Trophoblast cell (in vitro differentiated cells and primary cell): Measurements from ENCODE around the gene CRAMP1.
A peak's percentile ranks its signal among the peaks of the same experiment; 100 is the strongest.

Source experiments
- DNase-seq, 2 donors: peaks; one replicate each; pipeline ENCODE4 v3.0.0-alpha.2; 2016
- H2AFZ ChIP-seq: 2 replicates; pipeline ENCODE4 v1.6.1; 2013; ENCODE audit warnings: low read length, moderate library complexity, mild to moderate bottlenecking; ENCODE audit not compliant: insufficient read depth, poor library complexity
- H2AK5ac ChIP-seq: 2 replicates; pipeline ENCODE4 v1.6.1; 2013; ENCODE audit warnings: mild to moderate bottlenecking, low read length
- H2BK120ac ChIP-seq: 2 replicates; pipeline ENCODE4 v1.6.1; 2013; ENCODE audit warnings: low read length, mild to moderate bottlenecking, moderate library complexity; ENCODE audit not compliant: insufficient read depth, poor library complexity
- H2BK12ac ChIP-seq: 2 replicates; pipeline ENCODE4 v1.6.1; 2013; ENCODE audit warnings: mild to moderate bottlenecking, low read length, moderate library complexity
- H2BK5ac ChIP-seq: 2 replicates; pipeline ENCODE4 v1.6.1; 2013; ENCODE audit warnings: low read length, low read depth, moderate library complexity, mild to moderate bottlenecking; ENCODE audit not compliant: poor library complexity
- H3K14ac ChIP-seq: 2 replicates; pipeline ENCODE4 v1.6.1; 2013; ENCODE audit warnings: mild to moderate bottlenecking, low read length
- H3K18ac ChIP-seq: 2 replicates; pipeline ENCODE4 v1.6.1; 2013; ENCODE audit warnings: mild to moderate bottlenecking, low read length
- H3K23ac ChIP-seq: 2 replicates; pipeline ENCODE4 v1.6.1; 2013; ENCODE audit warnings: low read length
- H3K27ac ChIP-seq: 2 replicates; pipeline ENCODE4 v1.5.1; 2013; ENCODE audit warnings: low read depth, mild to moderate bottlenecking, inconsistent platforms, low read length, moderate library complexity
- H3K27me3 ChIP-seq: 2 replicates; pipeline ENCODE4 v1.6.1; 2013; ENCODE audit warnings: inconsistent platforms, mild to moderate bottlenecking, low read length, moderate library complexity; ENCODE audit not compliant: insufficient read depth
- H3K36me3 ChIP-seq, 2 experiments: 1 replicate in 1 of 2; 2 replicates in 1 of 2; pipeline ENCODE4 v1.6.1; 2013; ENCODE audit warnings: low read length in 2 of 2, mild to moderate bottlenecking in 2 of 2, moderate library complexity in 1 of 2; ENCODE audit not compliant: insufficient read depth in 2 of 2, control insufficient read depth in 1 of 2
- H3K4ac ChIP-seq: 2 replicates; pipeline ENCODE4 v1.6.1; 2013; ENCODE audit warnings: low read depth, mild to moderate bottlenecking, low read length, moderate library complexity
- H3K4me1 ChIP-seq, 2 experiments: 1 replicate in 1 of 2; 2 replicates in 1 of 2; pipeline ENCODE4 v1.6.1; 2013; ENCODE audit warnings: low read length in 2 of 2, mild to moderate bottlenecking in 2 of 2, moderate library complexity in 1 of 2; ENCODE audit not compliant: insufficient read depth in 2 of 2, control insufficient read depth in 1 of 2
- H3K4me2 ChIP-seq: 2 replicates; pipeline ENCODE4 v1.6.1; 2013; ENCODE audit warnings: inconsistent platforms, mild to moderate bottlenecking, low read length, moderate library complexity
- H3K4me3 ChIP-seq: 2 replicates; pipeline ENCODE4 v1.5.1; 2013; ENCODE audit warnings: mild to moderate bottlenecking, low read depth, low read length, inconsistent platforms
- H3K79me1 ChIP-seq: one replicate; pipeline ENCODE4 v1.6.1; 2013; ENCODE audit warnings: low read length
- H3K79me2 ChIP-seq: 2 replicates; pipeline ENCODE4 v1.6.1; 2013; ENCODE audit warnings: low read length, mild to moderate bottlenecking; ENCODE audit not compliant: control insufficient read depth, insufficient read depth, poor library complexity
- H3K9ac ChIP-seq: 2 replicates; pipeline ENCODE4 v1.6.1; 2013; ENCODE audit warnings: mild to moderate bottlenecking, low read length
- H3K9me3 ChIP-seq: 2 replicates; pipeline ENCODE4 v1.6.1; 2013; ENCODE audit warnings: low read depth, mild to moderate bottlenecking, control low read depth, inconsistent platforms, low read length; ENCODE audit not compliant: insufficient read depth
- H4K12ac ChIP-seq: 2 replicates; pipeline ENCODE4 v1.6.1; 2013; ENCODE audit warnings: low read depth, mild to moderate bottlenecking, low read length, moderate library complexity
- H4K8ac ChIP-seq: 2 replicates; pipeline ENCODE4 v1.6.1; 2013; ENCODE audit warnings: low read depth, mild to moderate bottlenecking, low read length, moderate library complexity
- H4K91ac ChIP-seq: one replicate; pipeline ENCODE4 v1.6.1; 2013; ENCODE audit warnings: low read depth, mild to moderate bottlenecking, low read length, moderate library complexity
- WGBS: extraction: QIAGEN DNeasy Blood & Tissue Kit; methylation state at CpG from one replicate; pipeline ENCODE4 v1.1.7; 2013; ENCODE audit warnings: missing lambda C conversion rate; ENCODE audit not compliant: insufficient read length, insufficient coverage; ENCODE audit errors: extremely low coverage; 5-methylcytosine and 5-hydroxymethylcytosine counted together

CRAMP1 gene

DNA sequence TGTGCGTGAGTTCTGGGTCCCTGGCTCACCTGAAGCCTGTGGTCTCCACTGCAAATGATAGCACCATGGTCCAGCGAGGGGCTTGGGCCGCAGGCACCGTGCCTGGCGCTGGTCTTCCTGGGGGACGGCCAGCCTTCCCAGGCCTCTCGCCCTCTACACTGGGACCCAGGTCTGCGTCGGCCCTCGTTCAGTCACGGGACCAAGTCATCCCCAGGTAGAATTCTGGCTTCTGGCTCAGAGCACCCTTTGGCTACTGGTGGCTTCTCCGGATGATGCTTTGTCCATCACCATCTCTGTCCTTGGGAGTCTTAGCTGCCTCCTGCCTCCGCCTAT is 20.4 kb downstream of the CRAMP1 start:
- WGBS = no CpG with 5 or more reads among the region's 13 CpGs
- DNase-seq = no peak
- H2BK120ac ChIP-seq = no peak overlapping the region
- H3K27me3 ChIP-seq = no peaks in the 10 kb centered on the region
- H3K4ac ChIP-seq = no peak overlapping the region
- H3K27ac ChIP-seq = no peak overlapping the region
- H4K8ac ChIP-seq = no peak overlapping the region
- H3K79me1 ChIP-seq = no peaks in the 10 kb centered on the region
- no peak overlapping the region for H3K14ac ChIP-seq
- H3K36me3 ChIP-seq = peaks cover 57 to 75% of the 10 kb centered on the region in 2 experiments
- no peak overlapping the region for H4K12ac ChIP-seq
- no peak overlapping the region for H3K9ac ChIP-seq
- H3K18ac ChIP-seq = no peak overlapping the region
- H2BK12ac ChIP-seq = no peak overlapping the region
- no peak overlapping the region for H2BK5ac ChIP-seq
- no peaks in the 10 kb centered on the region for H3K79me2 ChIP-seq
- peaks cover 3% of the 10 kb centered on the region for H3K9me3 ChIP-seq
- H3K4me1 ChIP-seq = no peaks in the 10 kb centered on the region
- no peak overlapping the region for H3K4me2 ChIP-seq
- no peak overlapping the region for H4K91ac ChIP-seq
- H3K4me3 ChIP-seq = no peak overlapping the region
- no peak overlapping the region for H2AK5ac ChIP-seq
- H2AFZ ChIP-seq = no peak overlapping the region
- H3K23ac ChIP-seq = no peak overlapping the region

DNA sequence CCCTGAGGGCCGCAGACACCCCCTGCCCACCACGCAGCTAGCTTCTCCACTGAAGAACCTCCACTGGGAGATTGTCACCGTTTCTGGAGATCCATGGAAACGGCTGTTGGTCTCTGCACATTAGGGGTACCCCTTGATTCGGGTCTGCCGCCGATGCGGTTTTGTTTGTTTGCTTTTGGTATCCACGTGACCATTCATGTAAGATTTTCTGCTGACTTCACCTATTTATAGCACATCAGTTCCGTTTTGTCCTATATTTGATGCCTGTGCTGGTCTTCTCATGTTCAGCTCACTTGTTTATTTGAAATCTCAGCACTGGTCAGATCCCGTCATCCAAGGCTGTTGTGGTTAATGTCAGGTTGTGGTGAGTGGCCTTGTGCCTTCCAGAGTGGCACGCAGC is 21.1 kb downstream of the CRAMP1 start:
- no peak overlapping the region for H2BK12ac ChIP-seq
- H3K9ac ChIP-seq = no peak overlapping the region

DNA sequence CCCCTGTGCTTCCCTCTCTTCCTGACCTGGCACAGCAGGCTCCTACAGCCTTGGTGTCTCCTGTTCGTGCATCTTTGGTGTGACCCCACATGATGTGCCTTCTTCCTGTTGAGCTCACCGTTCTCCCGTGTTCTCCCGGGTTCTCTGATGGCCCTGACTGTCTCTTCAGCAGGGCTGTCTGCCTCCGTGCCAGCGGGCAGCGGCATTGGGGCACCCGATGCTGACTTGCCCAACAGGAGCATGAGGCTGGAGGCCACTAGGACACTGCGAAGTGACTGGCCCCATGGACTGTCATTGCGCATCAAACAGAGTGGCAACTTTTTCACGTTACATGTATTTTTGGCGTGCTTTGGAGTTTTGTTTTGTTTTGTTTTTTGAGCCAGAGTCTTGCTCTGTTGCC is 22.4 kb downstream of the CRAMP1 start:
- no peak overlapping the region for H3K4me2 ChIP-seq
- H4K91ac ChIP-seq = no peak overlapping the region
- H3K27ac ChIP-seq = no peak overlapping the region
- H3K79me1 ChIP-seq = no peaks in the 10 kb centered on the region
- H3K9ac ChIP-seq = no peak overlapping the region
- no peak overlapping the region for H3K18ac ChIP-seq
- no peak overlapping the region for H3K14ac ChIP-seq
- no peak overlapping the region for H2BK12ac ChIP-seq
- H3K4me3 ChIP-seq = no peak overlapping the region
- H3K4me1 ChIP-seq = no peaks in the 10 kb centered on the region
- no peak overlapping the region for H2AK5ac ChIP-seq
- H3K9me3 ChIP-seq = peaks cover 2% of the 10 kb centered on the region
- H3K4ac ChIP-seq = no peak overlapping the region
- H3K27me3 ChIP-seq = no peaks in the 10 kb centered on the region
- H4K12ac ChIP-seq = no peak overlapping the region
- no peak overlapping the region for H4K8ac ChIP-seq
- H2BK5ac ChIP-seq = no peak overlapping the region
- no peaks in the 10 kb centered on the region for H3K79me2 ChIP-seq
- H3K36me3 ChIP-seq = peaks cover 59 to 79% of the 10 kb centered on the region in 2 experiments
- H2BK120ac ChIP-seq = no peak overlapping the region
- no peak overlapping the region for H2AFZ ChIP-seq
- no peak overlapping the region for H3K23ac ChIP-seq
- WGBS = no CpG with 5 or more reads among the region's 12 CpGs
- DNase-seq = no peak

More for the DNA sequence above, 21.1 kb downstream of the CRAMP1 start:
- H4K12ac ChIP-seq = no peak overlapping the region
- DNase-seq = no peak
- no peak overlapping the region for H3K18ac ChIP-seq
- no peak overlapping the region for H3K4me3 ChIP-seq
- H3K4ac ChIP-seq = no peak overlapping the region
- H2BK5ac ChIP-seq = no peak overlapping the region
- H2BK120ac ChIP-seq = no peak overlapping the region
- H3K14ac ChIP-seq = no peak overlapping the region
- H3K4me1 ChIP-seq = no peaks in the 10 kb centered on the region
- no peak overlapping the region for H3K27ac ChIP-seq
- H3K79me2 ChIP-seq = no peaks in the 10 kb centered on the region
- H3K4me2 ChIP-seq = no peak overlapping the region
- H4K8ac ChIP-seq = no peak overlapping the region
- no peaks in the 10 kb centered on the region for H3K27me3 ChIP-seq
- no CpG with 5 or more reads among the region's 12 CpGs for WGBS
- no peak overlapping the region for H3K23ac ChIP-seq
- peaks cover 63 to 80% of the 10 kb centered on the region in 2 experiments for H3K36me3 ChIP-seq
- no peak overlapping the region for H4K91ac ChIP-seq
- no peaks in the 10 kb centered on the region for H3K79me1 ChIP-seq
- no peak overlapping the region for H2AK5ac ChIP-seq
- H2AFZ ChIP-seq = no peak overlapping the region
- H3K9me3 ChIP-seq = peaks cover 3% of the 10 kb centered on the region

- H3K9me3 ChIP-seq = peaks cover 2% of the 10 kb centered on the region
- H2BK120ac ChIP-seq = no peak overlapping the region
These were observed 22.9 kb downstream of the CRAMP1 start for GRCh38 chr16:1635070-1635469.

More at GRCh38 chr16:1635070-1635469, 22.9 kb downstream of the CRAMP1 start:
- Histone ChIP-seq H4K12ac (no peak overlapping the region), H2AK5ac (no peak overlapping the region), H3K4me3 (no peak overlapping the region), H3K18ac (peak overlapping the region; percentile 25), H3K27me3 (no peaks in the 10 kb centered on the region), H4K91ac (no peak overlapping the region), H3K23ac (no peak overlapping the region), H3K4me1 (no peaks in the 10 kb centered on the region), H3K79me1 (no peaks in the 10 kb centered on the region), H3K27ac (no peak overlapping the region), H3K9ac (no peak overlapping the region), H3K36me3 (peaks cover 56 to 77% of the 10 kb centered on the region in 2 experiments), H2BK12ac (no peak overlapping the region), H2AFZ (no peak overlapping the region), H3K4ac (no peak overlapping the region), H3K14ac (no peak overlapping the region), H2BK5ac (no peak overlapping the region), H3K79me2 (no peaks in the 10 kb centered on the region), H3K4me2 (no peak overlapping the region), H4K8ac (no peak overlapping the region)
- WGBS = no CpG with 5 or more reads among the region's 13 CpGs
- DNase-seq = no peak
